ENCODE data around the gene METTL15. TPM values are rescaled to one million over a fixed set of nuclear protein-coding genes. Genes with fewer than 3 reads are reported as not detected.
"Not testable (repeated sequence)": the region's sequence is repeated elsewhere in the genome, so short reads cannot be mapped to it uniquely, and the experiment has no call there.

Gene METTL15
- total RNA-seq, 2 donors from 2014 or later: 15.6 to 22.4 TPM

- Mint-ChIP-seq H3K27ac (no peak overlapping the region), H3K36me3 (peaks cover 15 to 20% of the 10 kb centered on the region in 2 donors)
- ATAC-seq: no peak
Measured at GRCh38 chr11:28104984-28105383, 3.2 kb upstream of the METTL15 start.

GRCh38 chr11:28105869-28106268 is 2.3 kb upstream of the METTL15 start:
- DNase-seq (ENCODE audit: low spot score in 2 of 2): no peak
- Mint-ChIP-seq H3K27ac (peak overlapping the region in 1 of 2 donors; percentile 80), H3K36me3 (peaks cover 24 to 29% of the 10 kb centered on the region in 2 donors), H3K9me3 (no peaks in the 10 kb centered on the region)
- ATAC-seq: no peak

More at GRCh38 chr11:28104984-28105383, 3.2 kb upstream of the METTL15 start:
- H3K9me3 Mint-ChIP-seq: no peaks in the 10 kb centered on the region
- no peak for DNase-seq (ENCODE audit: low spot score in 2 of 2)

GRCh38 chr11:28106353-28107043 is 1.7 kb upstream of the METTL15 start:
- ATAC-seq (no peak), DNase-seq (ENCODE audit: low spot score in 2 of 2) (no peak)
- Mint-ChIP-seq H3K36me3 (peaks cover 24 to 29% of the 10 kb centered on the region in 2 donors), H3K27ac (peak overlapping the region in 1 of 2 donors; percentile 80), H3K9me3 (no peaks in the 10 kb centered on the region)

GRCh38 chr11:28107191-28107749 is 918 bp upstream of the METTL15 start:
- DNase-seq (ENCODE audit: low spot score in 2 of 2): peak in 1 of 2 donors; percentile 18
- no peaks in the 10 kb centered on the region for H3K9me3 Mint-ChIP-seq
- H3K36me3 Mint-ChIP-seq: peaks cover 24 to 29% of the 10 kb centered on the region in 2 donors
- no peak for ATAC-seq
- H3K27ac Mint-ChIP-seq: peak overlapping the region; percentile 98 to 100

- Mint-ChIP-seq H3K9me3 (no peaks in the 10 kb centered on the region), H3K36me3 (peaks cover 29% of the 10 kb centered on the region in 2 donors), H3K27ac (peak overlapping the region; percentile 77 to 98)
- ATAC-seq: no peak
- no peak for DNase-seq (ENCODE audit: low spot score in 2 of 2)
Measured at GRCh38 chr11:28108958-28109357, 770 bp downstream of the METTL15 start.

- ATAC-seq (peak in 1 of 2 donors; percentile 24), DNase-seq (ENCODE audit: low spot score in 2 of 2) (peak; percentile 52 to 59)
- Mint-ChIP-seq H3K27ac (peak overlapping the region; percentile 96 to 98), H3K36me3 (peaks cover 29% of the 10 kb centered on the region in 2 donors), H3K9me3 (no peaks in the 10 kb centered on the region)
Measured at GRCh38 chr11:28110108-28110820, 2.1 kb downstream of the METTL15 start.

GRCh38 chr11:28110821-28111200 is 2.6 kb downstream of the METTL15 start:
- peaks cover 29% of the 10 kb centered on the region in 2 donors for H3K36me3 Mint-ChIP-seq
- no peak for DNase-seq (ENCODE audit: low spot score in 2 of 2)
- ATAC-seq: no peak
- peak overlapping the region; percentile 96 to 98 for H3K27ac Mint-ChIP-seq
- no peaks in the 10 kb centered on the region for H3K9me3 Mint-ChIP-seq

- H3K9me3 Mint-ChIP-seq: no peaks in the 10 kb centered on the region
- DNase-seq (ENCODE audit: low spot score in 2 of 2) (no peak), ATAC-seq (no peak)
- peaks cover 14 to 15% of the 10 kb centered on the region in 2 donors for H3K36me3 Mint-ChIP-seq
- no peak overlapping the region for H3K27ac Mint-ChIP-seq
Measured at GRCh38 chr11:28114116-28114515, 5.9 kb downstream of the METTL15 start.

GRCh38 chr11:28114731-28115130 is 6.5 kb downstream of the METTL15 start:
- H3K36me3 Mint-ChIP-seq: peaks cover 12 to 15% of the 10 kb centered on the region in 2 donors
- H3K9me3 Mint-ChIP-seq: no peaks in the 10 kb centered on the region
- ATAC-seq: no peak
- DNase-seq (ENCODE audit: low spot score in 2 of 2): no peak
- H3K27ac Mint-ChIP-seq: no peak overlapping the region

- ATAC-seq (no peak), DNase-seq (ENCODE audit: low spot score in 2 of 2) (no peak)
- Mint-ChIP-seq H3K27ac (no peak overlapping the region), H3K36me3 (peaks cover 0 to under 1% of the 10 kb centered on the region in 2 donors), H3K9me3 (no peaks in the 10 kb centered on the region)
Measured at GRCh38 chr11:28117712-28118111, 9.5 kb downstream of the METTL15 start.

- no peak overlapping the region for H3K27ac Mint-ChIP-seq
- no peak for DNase-seq (ENCODE audit: low spot score in 2 of 2)
- peaks cover 12 to 15% of the 10 kb centered on the region in 2 donors for H3K36me3 Mint-ChIP-seq
- no peaks in the 10 kb centered on the region for H3K9me3 Mint-ChIP-seq
- no peak for ATAC-seq
Measured at GRCh38 chr11:28123151-28123581, 15.0 kb downstream of the METTL15 start.

- Mint-ChIP-seq H3K27ac (no peak overlapping the region), H3K9me3 (peaks cover 3 to 12% of the 10 kb centered on the region in 2 donors), H3K36me3 (peaks cover 8 to 42% of the 10 kb centered on the region in 2 donors)
Measured at GRCh38 chr11:28132548-28132947, 24.4 kb downstream of the METTL15 start.

GRCh38 chr11:28133146-28133545 is 25.0 kb downstream of the METTL15 start:
- no peak overlapping the region for H3K27ac Mint-ChIP-seq
- peaks cover 3 to 12% of the 10 kb centered on the region in 2 donors for H3K9me3 Mint-ChIP-seq
- ATAC-seq: no peak
- H3K36me3 Mint-ChIP-seq: peaks cover 14 to 46% of the 10 kb centered on the region in 2 donors
- no peak for DNase-seq (ENCODE audit: low spot score in 2 of 2)

More at GRCh38 chr11:28132548-28132947, 24.4 kb downstream of the METTL15 start:
- no peak for DNase-seq (ENCODE audit: low spot score in 2 of 2)
- no peak for ATAC-seq

GRCh38 chr11:28136157-28136556 is 28.0 kb downstream of the METTL15 start:
- H3K36me3 Mint-ChIP-seq: peaks cover 44 to 71% of the 10 kb centered on the region in 2 donors
- not testable (repeated sequence) for ATAC-seq; H3K27ac Mint-ChIP-seq; DNase-seq (ENCODE audit: low spot score in 2 of 2)
- peaks cover 11 to 32% of the 10 kb centered on the region in 2 donors for H3K9me3 Mint-ChIP-seq

- H3K36me3 Mint-ChIP-seq: peaks cover 46 to 68% of the 10 kb centered on the region in 2 donors
- H3K9me3 Mint-ChIP-seq: peaks cover 12 to 40% of the 10 kb centered on the region in 2 donors
- ATAC-seq (no peak), DNase-seq (ENCODE audit: low spot score in 2 of 2) (no peak)
- no peak overlapping the region for H3K27ac Mint-ChIP-seq
Measured at GRCh38 chr11:28137366-28137765, 29.2 kb downstream of the METTL15 start.

GRCh38 chr11:28137832-28138231 is 29.6 kb downstream of the METTL15 start:
- DNase-seq (ENCODE audit: low spot score in 2 of 2): no peak
- H3K27ac Mint-ChIP-seq: no peak overlapping the region
- no peak for ATAC-seq
- H3K9me3 Mint-ChIP-seq: peaks cover 12 to 40% of the 10 kb centered on the region in 2 donors
- peaks cover 46 to 66% of the 10 kb centered on the region in 2 donors for H3K36me3 Mint-ChIP-seq

- peaks cover 9 to 35% of the 10 kb centered on the region in 2 donors for H3K9me3 Mint-ChIP-seq
- no peak overlapping the region for H3K27ac Mint-ChIP-seq
- no peak for DNase-seq (ENCODE audit: low spot score in 2 of 2)
- H3K36me3 Mint-ChIP-seq: peaks cover 40 to 52% of the 10 kb centered on the region in 2 donors
- ATAC-seq: no peak
Measured at GRCh38 chr11:28139841-28140415, 31.7 kb downstream of the METTL15 start.

All from activated naive CD4-positive, alpha-beta T cell treated with anti-CD3 and anti-CD28 coated beads, Interleukin-2, amount 50 U/mL, for 72 hours (primary cell).